ENCODE data around the gene ZNF683.

DNA sequence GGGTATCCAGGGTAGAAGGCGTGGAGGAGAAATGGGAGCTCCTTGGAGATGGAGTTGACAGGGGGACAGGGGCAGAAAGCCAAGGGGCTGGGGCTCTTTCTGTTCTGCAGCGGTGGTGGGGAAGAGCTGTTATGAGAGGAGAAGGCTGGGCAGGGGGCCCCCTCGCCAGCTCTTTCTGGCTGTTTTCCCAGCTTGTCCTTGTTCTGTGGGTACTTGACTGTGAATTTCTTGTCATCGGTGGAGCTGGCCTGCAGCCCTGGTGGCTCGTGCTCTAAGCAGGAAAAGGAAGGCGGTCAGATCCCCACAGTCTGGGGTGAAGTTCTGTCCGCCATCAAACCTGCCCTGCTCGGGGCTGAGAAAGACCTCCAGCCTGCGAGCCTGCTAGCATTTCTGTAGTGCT lies 7.6 kb downstream of the ZNF683 start:
- no peak for TF ChIP-seq EZH2 (IDR thresholded peaks at IDR 0.05)
- no peak for TF ChIP-seq POLR2AphosphoS5 (IDR thresholded peaks at IDR 0.05; ENCODE audit: borderline replicate concordance, low read depth, low read length)

All from SK-N-MC (cell line).